K562 (cell line): Measurements from ENCODE around the gene AJUBA. TPM values are rescaled to one million over a fixed set of nuclear protein-coding genes. Genes with fewer than 3 reads are reported as not detected.

ENCODE experiments used
- BCOR ChIP-seq: fragments of 450-650 bp; IDR thresholded peaks from 2 replicates; pipeline ENCODE4 v1.6.1; 2016
- CC2D1A ChIP-seq: fragments of 450-650 bp; IDR thresholded peaks from 2 replicates; pipeline ENCODE4 v1.6.1; 2017; ENCODE audit warnings: mild to moderate bottlenecking
- CHAMP1 ChIP-seq: fragments of 450-650 bp; IDR thresholded peaks from 2 replicates; pipeline ENCODE4 v1.6.1; 2016; ENCODE audit warnings: mild to moderate bottlenecking
- CUX1 ChIP-seq: fragments of 200-800 bp; sonication (Bioruptor generic); IDR thresholded peaks from 2 replicates; pipeline ENCODE4 v1.6.1; 2016; ENCODE audit warnings: missing genetic modification characterization, missing compliant biosample characterization
- ETV6 ChIP-seq, 3 experiments: fragments of 150-350 bp in 1 of 3; sonication (generic) in 1 of 3; formaldehyde crosslinking in 1 of 3; IDR thresholded peaks; 2 replicates each; pipeline versions ENCODE4 v1.6.1 to v1.8.0; 2014 to 2022; ENCODE audit warnings: borderline replicate concordance in 2 of 3, low read depth in 2 of 3, antibody characterized with exemption in 1 of 3, low read length in 1 of 3, mild to moderate bottlenecking in 1 of 3, missing genetic modification reagents in 1 of 3
- FOXA3 ChIP-seq, 2 experiments: fragments of 450-650 bp in 1 of 2; sonication (generic) in 1 of 2; formaldehyde crosslinking; IDR thresholded peaks in 1 of 2; conservative IDR thresholded peaks in 1 of 2; 2 replicates each; pipeline versions ENCODE4 v1.4.0 to v1.8.0; 2020 to 2022; ENCODE audit warnings: mild to moderate bottlenecking in 2 of 2, missing genetic modification reagents in 1 of 2
- GMEB1 ChIP-seq: fragments of 250-450 bp; sonication (Bioruptor Pico); IDR thresholded peaks from 2 replicates; pipeline ENCODE4 v1.4.0; 2020; ENCODE audit warnings: mild to moderate bottlenecking
- HLTF ChIP-seq: fragments of 450-650 bp; IDR thresholded peaks from 2 replicates; pipeline ENCODE4 v1.6.1; 2016
- MCM2 ChIP-seq: fragments of 450-650 bp; IDR thresholded peaks from 2 replicates; pipeline ENCODE4 v1.6.1; 2017; ENCODE audit warnings: low read depth, mild to moderate bottlenecking
- RUNX1 ChIP-seq: sonication (generic); IDR thresholded peaks from 2 replicates; pipeline ENCODE4 v1.6.1; 2016; ENCODE audit warnings: antibody characterized with exemption, low read depth
- SIN3B ChIP-seq: fragments of 450-650 bp; IDR thresholded peaks from 2 replicates; pipeline ENCODE4 v1.6.1; 2017; ENCODE audit warnings: low read depth, mild to moderate bottlenecking, moderate library complexity
- STAT5A ChIP-seq: IDR thresholded peaks from 2 replicates; pipeline ENCODE4 v1.6.1; 2012; ENCODE audit warnings: low read length, inconsistent platforms, borderline replicate concordance
- YY1 ChIP-seq, 3 experiments: IDR thresholded peaks; 2 replicates each; pipeline ENCODE4 v1.6.1; 2011; ENCODE audit warnings: low read length in 2 of 3, mild to moderate bottlenecking in 2 of 3, moderate library complexity in 2 of 3, borderline replicate concordance in 1 of 3, control low read depth in 1 of 3, low read depth in 1 of 3; ENCODE audit not compliant: insufficient read depth in 3 of 3, insufficient replicate concordance in 2 of 3, control insufficient read depth in 1 of 3, insufficient read length in 1 of 3; ENCODE audit errors: extremely low read depth in 1 of 3
- ZFP30 ChIP-seq: fragments of 250-450 bp; sonication (Bioruptor Pico); IDR thresholded peaks from 2 replicates; pipeline ENCODE4 v1.8.0; 2022; ENCODE audit warnings: moderate library complexity, mild to moderate bottlenecking, inconsistent platforms, borderline replicate concordance
- ZNF347 ChIP-seq: fragments of 450-650 bp; formaldehyde crosslinking; IDR thresholded peaks from 2 replicates; pipeline ENCODE4 v1.4.0; 2020; ENCODE audit warnings: low read depth, mild to moderate bottlenecking, moderate library complexity
- polyA plus RNA-seq, 8 experiments: library from polyadenylated mRNA; depleted of rRNA in 4 of 8; stranded (reverse) in 5 of 8; unstranded in 3 of 8; fragments of >200 nt; fragmentation: Nextera tagmentation in 2 of 8; fragmentation: Illumina TruSeq in 1 of 8; extraction: Ambion mirVana in 2 of 8; extraction: Trizol in 1 of 8; gene quantifications; 2 replicates each; pipeline versions ENCODE4 v1.2.1 to v1.2.3, GENCODE V29; 2011 to 2014; ENCODE audit warnings: inconsistent platforms in 1 of 8, missing spikeins in 1 of 8
- total RNA-seq, 7 experiments: library from RNA; depleted of rRNA in 6 of 7; stranded (reverse); fragments of >200 nt in 6 of 7; fragmentation: Illumina TruSeq in 2 of 7; extraction: Trizol in 2 of 7; gene quantifications; 2 replicates each; pipeline versions ENCODE4 v1.2.1 to v1.2.3, GENCODE V29; 2011 to 2021; ENCODE audit warnings: low replicate concordance in 1 of 7

Gene AJUBA
- total and polyA plus RNA-seq, 9 of the 15 experiments (the other 6 are each of a cell fraction or from before 2014, with no cell fraction given), result 0.73 to 4.7 (median 2.8) TPM

GRCh38 chr14:22929104-22929960 lies 53.0 kb downstream of the AJUBA start, which contains the start of gene PRMT5 (continued):
- TF ChIP-seq FOXA3 (CRISPR knock-in tag; conservative IDR thresholded peaks at IDR 0.05 in 1 of 2, IDR thresholded peaks at IDR 0.05 in 1 of 2) (no peak), CUX1 (CRISPR knock-in tag) (no peak), BCOR (no peak), SIN3B (peak; percentile 87), HLTF (peak; percentile 65; the same call in 1 of the 2 replicates), GMEB1 (CRISPR knock-in tag) (no peak), MCM2 (no peak), YY1 (IDR thresholded peaks at IDR 0.05; ENCODE audit: borderline replicate concordance in 1 of 3, control insufficient read depth in 1 of 3, extremely low read depth in 1 of 3, insufficient read depth in 3 of 3, insufficient read length in 1 of 3, insufficient replicate concordance in 2 of 3, low read depth in 1 of 3, low read length in 2 of 3) (peak; percentile 94 to 99 (median 97)), ETV6 (IDR thresholded peaks at IDR 0.05; ENCODE audit: borderline replicate concordance in 1 of 2, low read depth in 2 of 2, low read length in 1 of 2) (no peak), ETV6 (CRISPR knock-in tag; IDR thresholded peaks at IDR 0.05; ENCODE audit: borderline replicate concordance) (no peak), CHAMP1 (no peak), RUNX1 (no peak), STAT5A (no peak), ZNF347 (CRISPR knock-in tag) (no peak), CC2D1A (0 out of 2 replicates have a peak, but pooled peaks have one; percentile 8), ZFP30 (no peak)
